Mesothelial cell of epicardium (in vitro differentiated cells): ENCODE results near the gene SCGB1D1. TPM values are rescaled to one million over a fixed set of nuclear protein-coding genes. Genes with fewer than 3 reads are reported as not detected.

Experiments used
- DNase-seq, 2 experiments: peaks; one replicate each; pipeline ENCODE4 v3.0.0; 2021; ENCODE audit warnings: low spot score in 2 of 2; ENCODE audit not compliant: unreplicated experiment in 2 of 2
- H3K27ac Mint-ChIP-seq: 2 replicates; pipeline ENCODE4 v1.8.0; 2021; ENCODE audit warnings: mixed read lengths
- H3K27me3 Mint-ChIP-seq: 2 replicates; pipeline ENCODE4 v1.8.0; 2021; ENCODE audit warnings: low read depth, mixed read lengths
- H3K36me3 Mint-ChIP-seq: 2 replicates; pipeline ENCODE4 v1.8.0; 2021; ENCODE audit warnings: mixed read lengths
- H3K4me1 Mint-ChIP-seq: 2 replicates; pipeline ENCODE4 v1.8.0; 2021; ENCODE audit warnings: mixed read lengths
- H3K4me3 Mint-ChIP-seq: 2 replicates; pipeline ENCODE4 v1.8.0; 2021; ENCODE audit warnings: mild to moderate bottlenecking, moderate library complexity, mixed read lengths
- H3K9me3 Mint-ChIP-seq: 2 replicates; pipeline ENCODE4 v1.8.0; 2021; ENCODE audit warnings: mixed read lengths
- total RNA-seq: library from RNA; stranded (reverse); gene quantifications from 3 replicates; pipeline ENCODE4 v1.2.1, GENCODE V29; 2021
- TF ChIP-seq, protein P1 (sequence below): fragments of 200-600 bp; sonication (generic); IDR thresholded peaks from one replicate; pipeline ENCODE4 v1.5.0; 2021; ENCODE audit warnings: antibody characterized with exemption; ENCODE audit not compliant: unreplicated experiment

SCGB1D1 gene, protein sequence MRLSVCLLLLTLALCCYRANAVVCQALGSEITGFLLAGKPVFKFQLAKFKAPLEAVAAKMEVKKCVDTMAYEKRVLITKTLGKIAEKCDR
- not detected in 3 replicates for total RNA-seq

DNA sequence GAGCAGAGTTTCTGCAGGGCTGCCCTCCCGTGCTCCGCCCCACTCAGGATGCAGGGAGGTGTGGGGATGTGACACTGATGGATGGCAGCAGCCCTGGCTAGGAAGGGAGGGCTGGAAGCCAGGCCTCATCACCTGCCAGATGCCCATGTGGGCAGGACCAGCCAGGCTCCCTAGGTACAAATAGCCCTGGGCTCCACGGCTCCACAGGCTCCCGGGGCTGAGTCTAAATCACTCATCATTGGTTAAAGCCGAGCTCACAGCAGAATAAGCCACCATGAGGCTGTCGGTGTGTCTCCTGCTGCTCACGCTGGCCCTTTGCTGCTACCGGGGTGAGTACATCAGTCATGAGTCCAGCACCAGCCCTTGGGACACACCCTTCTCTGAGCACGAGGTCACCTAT, at the start of gene SCGB1D1:
Gene SCGB1D1 (plus strand): TSS at position 206 of the 400 bp plus-strand sequence. CDS start 69 bp downstream, at position 275.
- H3K27me3 Mint-ChIP-seq: peaks cover 67% of the 10 kb centered on the region
- H3K27ac Mint-ChIP-seq: no peak within 1 kb of the TSS
- no peaks in the 10 kb centered on the region for H3K9me3 Mint-ChIP-seq
- no peaks in the 10 kb centered on the region for H3K4me1 Mint-ChIP-seq
- no peak within 1 kb of the TSS for H3K4me3 Mint-ChIP-seq
- no peak for DNase-seq
- TF ChIP-seq, protein P1, sequence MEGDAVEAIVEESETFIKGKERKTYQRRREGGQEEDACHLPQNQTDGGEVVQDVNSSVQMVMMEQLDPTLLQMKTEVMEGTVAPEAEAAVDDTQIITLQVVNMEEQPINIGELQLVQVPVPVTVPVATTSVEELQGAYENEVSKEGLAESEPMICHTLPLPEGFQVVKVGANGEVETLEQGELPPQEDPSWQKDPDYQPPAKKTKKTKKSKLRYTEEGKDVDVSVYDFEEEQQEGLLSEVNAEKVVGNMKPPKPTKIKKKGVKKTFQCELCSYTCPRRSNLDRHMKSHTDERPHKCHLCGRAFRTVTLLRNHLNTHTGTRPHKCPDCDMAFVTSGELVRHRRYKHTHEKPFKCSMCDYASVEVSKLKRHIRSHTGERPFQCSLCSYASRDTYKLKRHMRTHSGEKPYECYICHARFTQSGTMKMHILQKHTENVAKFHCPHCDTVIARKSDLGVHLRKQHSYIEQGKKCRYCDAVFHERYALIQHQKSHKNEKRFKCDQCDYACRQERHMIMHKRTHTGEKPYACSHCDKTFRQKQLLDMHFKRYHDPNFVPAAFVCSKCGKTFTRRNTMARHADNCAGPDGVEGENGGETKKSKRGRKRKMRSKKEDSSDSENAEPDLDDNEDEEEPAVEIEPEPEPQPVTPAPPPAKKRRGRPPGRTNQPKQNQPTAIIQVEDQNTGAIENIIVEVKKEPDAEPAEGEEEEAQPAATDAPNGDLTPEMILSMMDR: no peak
- no peaks in the 10 kb centered on the region for H3K36me3 Mint-ChIP-seq

DNA sequence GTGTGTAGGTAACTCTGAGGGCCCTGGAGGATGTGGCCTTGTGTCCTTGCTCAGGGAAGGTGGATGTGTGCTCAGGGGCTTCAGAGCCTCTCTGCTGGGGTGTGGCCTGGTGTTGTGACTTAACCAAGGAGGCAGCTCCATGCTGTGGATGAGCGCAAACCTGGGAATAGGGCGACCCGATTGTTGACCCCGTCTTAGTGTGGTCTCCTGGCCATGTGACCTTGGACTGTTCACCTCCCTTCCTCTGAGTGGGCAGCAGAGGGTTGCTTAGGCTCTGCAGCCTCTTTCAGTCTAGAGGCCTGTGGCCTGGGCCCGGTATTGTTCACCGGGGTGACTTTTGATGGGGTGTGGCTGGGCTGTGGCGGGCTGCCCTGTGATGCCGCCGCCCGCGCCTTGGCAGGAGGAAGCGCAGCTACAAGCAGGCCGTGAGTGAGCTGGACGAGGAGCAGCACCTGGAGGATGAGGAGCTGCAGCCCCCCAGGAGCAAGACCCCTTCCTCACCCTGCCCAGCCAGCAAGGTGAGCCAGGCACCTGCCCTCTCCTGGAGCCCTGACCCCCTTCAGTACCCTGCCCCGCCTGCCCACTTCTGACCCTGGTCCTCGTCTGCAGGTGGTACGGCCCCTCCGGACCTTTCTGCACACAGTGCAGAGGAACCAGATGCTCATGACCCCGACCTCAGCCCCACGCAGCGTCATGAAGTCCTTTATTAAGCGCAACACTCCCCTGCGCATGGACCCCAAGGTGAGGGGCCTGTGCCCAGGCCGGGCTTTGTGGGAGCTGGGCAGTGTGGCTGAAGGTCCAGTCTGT, 49.5 kb upstream of the SCGB1D1 start:
- TF ChIP-seq, protein P1: no peak
- DNase-seq: no peak

DNA sequence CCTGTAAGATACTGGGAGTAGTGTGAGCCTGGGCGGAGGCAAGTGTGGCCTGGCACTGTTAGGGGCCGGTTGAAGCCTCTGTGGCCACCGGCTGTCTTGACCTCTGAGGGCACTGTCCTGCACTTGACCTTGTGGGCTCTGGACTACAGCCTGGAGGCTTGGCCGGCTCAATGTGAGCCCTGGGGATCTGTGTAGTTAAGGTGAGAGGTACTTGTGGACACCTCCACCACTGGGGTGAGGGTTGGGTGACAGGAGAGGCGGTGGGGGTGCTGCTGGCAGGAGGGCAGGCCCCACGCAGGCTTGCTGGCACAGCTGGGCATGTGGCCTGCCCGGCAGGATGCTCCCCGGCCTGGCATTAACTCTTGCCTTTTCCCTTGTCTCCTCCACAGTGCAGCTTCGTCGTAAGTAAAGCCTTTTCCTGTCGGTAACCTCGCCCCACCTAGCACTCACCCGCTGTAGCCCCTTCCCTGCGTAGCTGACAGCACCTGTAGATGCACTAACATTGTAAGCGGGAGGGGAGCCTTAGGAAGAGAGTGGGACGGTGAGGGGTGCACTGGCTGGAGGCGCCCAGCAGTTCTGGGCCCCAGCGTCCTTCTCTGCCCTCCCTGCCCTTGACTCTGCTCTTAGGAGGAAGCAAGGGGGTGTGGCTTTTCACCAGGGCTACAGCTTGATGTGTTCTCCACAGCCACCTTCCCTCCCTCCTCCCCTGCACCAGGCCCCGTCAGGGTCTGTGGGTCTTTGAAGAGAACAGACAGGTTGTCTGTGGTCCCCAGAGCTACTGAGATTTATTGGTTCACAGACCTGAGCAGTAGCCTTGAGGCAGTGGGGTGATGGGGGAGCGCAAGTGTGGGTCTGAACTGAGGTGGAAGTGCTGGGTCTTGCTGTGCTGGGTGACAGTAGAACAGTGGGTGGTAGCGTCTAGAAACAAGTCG, 48.6 kb upstream of the SCGB1D1 start:
- no peak overlapping the region for H3K27ac Mint-ChIP-seq
- no peaks in the 10 kb centered on the region for H3K4me1 Mint-ChIP-seq
- no peaks in the 10 kb centered on the region for H3K9me3 Mint-ChIP-seq
- no peak overlapping the region for H3K4me3 Mint-ChIP-seq
- H3K36me3 Mint-ChIP-seq: peaks cover 14% of the 10 kb centered on the region
- DNase-seq: no peak
- H3K27me3 Mint-ChIP-seq: no peaks in the 10 kb centered on the region
- TF ChIP-seq, protein P1: no peak

More for the DNA sequence above, 49.5 kb upstream of the SCGB1D1 start:
- no peak overlapping the region for H3K27ac Mint-ChIP-seq
- H3K9me3 Mint-ChIP-seq: no peaks in the 10 kb centered on the region
- H3K36me3 Mint-ChIP-seq: peaks cover 15% of the 10 kb centered on the region
- H3K4me1 Mint-ChIP-seq: no peaks in the 10 kb centered on the region
- H3K27me3 Mint-ChIP-seq: no peaks in the 10 kb centered on the region
- H3K4me3 Mint-ChIP-seq: no peak overlapping the region

DNA sequence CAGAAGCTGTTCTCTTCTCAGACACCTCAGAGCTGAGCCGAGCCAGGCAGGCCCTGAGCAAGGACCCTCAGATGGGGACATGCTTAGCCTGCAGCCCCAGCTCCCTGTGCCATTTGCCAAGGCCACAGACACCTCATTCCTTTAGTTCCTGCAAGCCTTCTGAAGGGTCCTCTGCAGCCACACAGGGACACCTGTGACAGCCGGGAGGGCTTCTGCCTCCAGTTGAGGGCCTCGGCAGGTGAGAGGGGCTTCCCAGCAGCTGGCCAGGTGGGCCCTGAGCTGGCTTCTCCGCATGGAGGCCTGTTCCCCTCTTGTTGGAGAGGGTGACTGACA, 48.0 kb upstream of the SCGB1D1 start:
- no peaks in the 10 kb centered on the region for H3K27me3 Mint-ChIP-seq
- no peaks in the 10 kb centered on the region for H3K4me1 Mint-ChIP-seq
- TF ChIP-seq, protein P1: no peak
- DNase-seq: no peak
- H3K27ac Mint-ChIP-seq: no peak overlapping the region
- H3K4me3 Mint-ChIP-seq: no peak overlapping the region
- H3K9me3 Mint-ChIP-seq: no peaks in the 10 kb centered on the region
- H3K36me3 Mint-ChIP-seq: peaks cover 17% of the 10 kb centered on the region

DNA sequence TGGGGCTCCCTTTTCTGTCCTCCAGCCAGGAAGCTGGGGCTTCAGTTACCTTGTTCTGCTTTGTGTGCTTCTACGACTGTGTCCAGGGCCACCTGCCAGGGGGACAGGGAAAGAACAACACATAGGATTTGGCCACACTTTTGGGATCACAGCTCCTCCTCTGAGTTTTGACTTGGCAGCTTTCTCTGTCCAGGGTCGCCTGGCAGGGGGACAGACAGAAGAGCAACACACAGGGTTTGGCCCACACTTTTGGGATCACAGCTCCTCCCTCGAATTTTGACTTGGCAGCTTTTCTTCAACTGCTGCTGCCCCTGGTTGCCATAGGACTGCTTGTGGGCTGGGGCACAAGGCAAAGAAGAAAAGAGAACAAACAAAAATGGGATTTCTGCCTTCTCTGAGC, 47.1 kb upstream of the SCGB1D1 start:
- Mint-ChIP-seq H3K36me3 (peaks cover 20% of the 10 kb centered on the region), H3K4me1 (no peaks in the 10 kb centered on the region), H3K27ac (no peak overlapping the region), H3K27me3 (no peaks in the 10 kb centered on the region), H3K4me3 (no peak overlapping the region), H3K9me3 (no peaks in the 10 kb centered on the region)
- TF ChIP-seq, protein P1: no peak
- no peak for DNase-seq
